Stomach (tissue), 19 donors: ENCODE measurements around the gene ACSBG1. TPM values are rescaled to one million over a fixed set of nuclear protein-coding genes. Genes with fewer than 3 reads are reported as not detected.

Experiments used
- DNase-seq, 2 donors: peaks; one replicate each; pipeline versions ENCODE4 v3.0.0 to v3.0.0-alpha.2; 2013 to 2019
- H3K27ac ChIP-seq, 5 donors: fragments of 200-600 bp in 4 of 5; sonication (generic) in 4 of 5; one replicate each; pipeline ENCODE4 v1.5.1; 2013 to 2019; ENCODE audit warnings: mild to moderate bottlenecking in 1 of 5, moderate library complexity in 1 of 5
- H3K27me3 ChIP-seq, 3 donors: fragments of 200-600 bp; sonication (generic); one replicate each; pipeline ENCODE4 v1.5.1; 2017 to 2019; ENCODE audit warnings: mixed run types in 1 of 3
- H3K36me3 ChIP-seq, 4 donors: fragments of 200-600 bp; sonication (generic); 1 replicate in 3 of 4; 2 replicates in 1 of 4; pipeline ENCODE4 v1.5.1; 2016 to 2019
- H3K4me1 ChIP-seq, 4 donors: fragments of 200-600 bp; sonication (generic); one replicate each; pipeline ENCODE4 v1.5.1; 2016 to 2019
- H3K4me3 ChIP-seq, 4 donors: fragments of 200-600 bp; sonication (generic) in 3 of 4; one replicate each; pipeline ENCODE4 v1.5.1; 2016 to 2019; ENCODE audit warnings: mild to moderate bottlenecking in 1 of 4
- H3K9me3 ChIP-seq, 4 donors: fragments of 200-600 bp; sonication (generic); one replicate each; pipeline ENCODE4 v1.5.1; 2016 to 2019
- EP300 ChIP-seq: sonication (generic); formaldehyde crosslinking; IDR thresholded peaks from one replicate; pipeline ENCODE4 v1.6.1; 2017; ENCODE audit warnings: antibody characterized with exemption
- POLR2A ChIP-seq, 4 donors: fragments of 450-650 bp; IDR thresholded peaks; one replicate each; pipeline ENCODE4 v1.6.1; 2016; ENCODE audit warnings: antibody characterized with exemption in 4 of 4, control low read depth in 2 of 4, mild to moderate bottlenecking in 1 of 4, moderate library complexity in 1 of 4
- POLR2AphosphoS5 ChIP-seq, 3 donors: sonication (generic); formaldehyde crosslinking; IDR thresholded peaks; one replicate each; pipeline ENCODE4 v1.6.1; 2016; ENCODE audit warnings: antibody characterized with exemption in 3 of 3
- WGBS, 5 donors: extraction: QIAGEN DNeasy Blood & Tissue Kit in 3 of 5; methylation state at CpG; one replicate each; pipeline versions ENCODE4 v1.1.5 to v1.1.7; 2013 to 2018; 5-methylcytosine and 5-hydroxymethylcytosine counted together
- intact Hi-C: fragments of 100-400 bp; cut with DNase I; formaldehyde crosslinking; loops from one replicate; pipeline ENCODE4 v1.15.1; 2023; ENCODE audit warnings: low total_unique reads
- long read RNA-seq, 10 donors: transcript quantifications; one replicate each; lab custom pipeline, GENCODE V29; 2026
- polyA plus RNA-seq, 3 donors: library from polyadenylated mRNA; stranded (reverse); fragments of 200-250 nt; gene quantifications; one replicate each; pipeline ENCODE4 v1.2.3, GENCODE V29; 2013
- total RNA-seq, 5 donors: library from RNA; depleted of rRNA; stranded (reverse); fragments of >200 nt; gene quantifications; one replicate each; pipeline versions ENCODE4 v1.1.0 to v1.2.3, GENCODE V29; 2014 to 2016
- TF ChIP-seq, protein P1 (sequence below), 7 experiments: fragments of 450-650 bp in 4 of 7; fragments of 200-600 bp in 3 of 7; sonication (generic) in 3 of 7; IDR thresholded peaks; one replicate each; pipeline ENCODE4 v1.5.1; 2016 to 2019; ENCODE audit warnings: antibody characterized with exemption in 7 of 7, control low read depth in 2 of 7, mild to moderate bottlenecking in 1 of 7
- donor health status: healthy with polysubstance abuse.
- donor health status: Bipolar disorder and iron deficiency.
- donor health status: healthy.

Gene ACSBG1, protein sequence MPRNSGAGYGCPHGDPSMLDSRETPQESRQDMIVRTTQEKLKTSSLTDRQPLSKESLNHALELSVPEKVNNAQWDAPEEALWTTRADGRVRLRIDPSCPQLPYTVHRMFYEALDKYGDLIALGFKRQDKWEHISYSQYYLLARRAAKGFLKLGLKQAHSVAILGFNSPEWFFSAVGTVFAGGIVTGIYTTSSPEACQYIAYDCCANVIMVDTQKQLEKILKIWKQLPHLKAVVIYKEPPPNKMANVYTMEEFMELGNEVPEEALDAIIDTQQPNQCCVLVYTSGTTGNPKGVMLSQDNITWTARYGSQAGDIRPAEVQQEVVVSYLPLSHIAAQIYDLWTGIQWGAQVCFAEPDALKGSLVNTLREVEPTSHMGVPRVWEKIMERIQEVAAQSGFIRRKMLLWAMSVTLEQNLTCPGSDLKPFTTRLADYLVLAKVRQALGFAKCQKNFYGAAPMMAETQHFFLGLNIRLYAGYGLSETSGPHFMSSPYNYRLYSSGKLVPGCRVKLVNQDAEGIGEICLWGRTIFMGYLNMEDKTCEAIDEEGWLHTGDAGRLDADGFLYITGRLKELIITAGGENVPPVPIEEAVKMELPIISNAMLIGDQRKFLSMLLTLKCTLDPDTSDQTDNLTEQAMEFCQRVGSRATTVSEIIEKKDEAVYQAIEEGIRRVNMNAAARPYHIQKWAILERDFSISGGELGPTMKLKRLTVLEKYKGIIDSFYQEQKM
- total RNA-seq (1 to 10 TPM in 1 of 5 donors, under 1 TPM in 1, not detected in 3; under 0.01 to 1.5 TPM), polyA plus RNA-seq (under 1 TPM; 0.12 to 0.30 (median 0.15) TPM)
- long read RNA-seq, donor 1: 0 reads
- long read RNA-seq, donor 2: 0 reads
- long read RNA-seq, donor 3: 0 reads
- long read RNA-seq, donor 4: 0 reads
- long read RNA-seq, donor 5: 0 reads
- long read RNA-seq, donor 6, partial matches to known transcripts: 7 of 22 reads
- long read RNA-seq, donor 6, other reads (novel, unspliced or antisense): 15 of 22 reads
- long read RNA-seq, donor 7: 0 reads
- long read RNA-seq, donor 8: 0 reads
- long read RNA-seq, donor 9: 0 reads
- long read RNA-seq, donor 10: 0 reads

DNA sequence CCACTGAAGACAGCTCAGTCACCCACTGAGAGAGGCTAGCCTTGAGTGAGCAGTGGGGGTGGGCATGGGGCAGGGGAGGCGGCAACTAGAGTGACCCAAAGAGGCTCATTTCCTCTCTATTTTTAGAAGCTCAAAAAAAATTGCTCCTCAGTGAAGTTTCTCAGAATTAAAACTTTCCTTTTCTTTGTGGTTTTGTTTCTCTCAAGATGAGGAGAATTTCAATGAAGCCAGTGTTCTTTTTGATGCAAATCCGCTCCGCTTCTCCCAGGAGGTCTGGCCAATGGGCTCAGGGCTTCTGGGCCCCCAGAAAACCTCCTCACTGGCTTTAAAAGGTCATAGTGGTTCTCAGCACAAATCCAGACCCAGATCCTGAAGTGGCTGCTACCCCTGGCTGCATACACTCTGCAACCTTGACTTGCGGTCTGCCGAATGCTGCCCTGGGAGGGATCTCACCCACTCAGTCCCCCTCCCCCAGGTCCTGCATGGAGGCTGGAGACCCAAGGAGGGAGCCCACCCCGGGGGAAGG is at the start of gene ACSBG1:
Gene ACSBG1 (minus strand): TSS at position 51 of the 526 bp plus-strand sequence. CDS start 64 bp downstream, outside the sequence.
- Histone ChIP-seq H3K4me3 (no peak within 1 kb of the TSS), H3K27me3 (peaks cover 0 to 8% (median 3%) of the 10 kb centered on the region in 3 donors), H3K9me3 (no peaks in the 10 kb centered on the region), H3K4me1 (no peaks in the 10 kb centered on the region), H3K36me3 (no peaks in the 10 kb centered on the region), H3K27ac (no peak within 1 kb of the TSS)
- TF ChIP-seq POLR2AphosphoS5 (IDR thresholded peaks at IDR 0.05) (no peak), EP300 (no peak), POLR2A (IDR thresholded peaks at IDR 0.05) (no peak)
- TF ChIP-seq, protein P1, sequence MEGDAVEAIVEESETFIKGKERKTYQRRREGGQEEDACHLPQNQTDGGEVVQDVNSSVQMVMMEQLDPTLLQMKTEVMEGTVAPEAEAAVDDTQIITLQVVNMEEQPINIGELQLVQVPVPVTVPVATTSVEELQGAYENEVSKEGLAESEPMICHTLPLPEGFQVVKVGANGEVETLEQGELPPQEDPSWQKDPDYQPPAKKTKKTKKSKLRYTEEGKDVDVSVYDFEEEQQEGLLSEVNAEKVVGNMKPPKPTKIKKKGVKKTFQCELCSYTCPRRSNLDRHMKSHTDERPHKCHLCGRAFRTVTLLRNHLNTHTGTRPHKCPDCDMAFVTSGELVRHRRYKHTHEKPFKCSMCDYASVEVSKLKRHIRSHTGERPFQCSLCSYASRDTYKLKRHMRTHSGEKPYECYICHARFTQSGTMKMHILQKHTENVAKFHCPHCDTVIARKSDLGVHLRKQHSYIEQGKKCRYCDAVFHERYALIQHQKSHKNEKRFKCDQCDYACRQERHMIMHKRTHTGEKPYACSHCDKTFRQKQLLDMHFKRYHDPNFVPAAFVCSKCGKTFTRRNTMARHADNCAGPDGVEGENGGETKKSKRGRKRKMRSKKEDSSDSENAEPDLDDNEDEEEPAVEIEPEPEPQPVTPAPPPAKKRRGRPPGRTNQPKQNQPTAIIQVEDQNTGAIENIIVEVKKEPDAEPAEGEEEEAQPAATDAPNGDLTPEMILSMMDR (IDR thresholded peaks at IDR 0.05): no peak
- WGBS, 5 donors: 67 to 77% (median 69%) methylated on average over 6 of the region's 6 CpGs
- DNase-seq: no peak
- intact Hi-C loops: no loop called here

DNA sequence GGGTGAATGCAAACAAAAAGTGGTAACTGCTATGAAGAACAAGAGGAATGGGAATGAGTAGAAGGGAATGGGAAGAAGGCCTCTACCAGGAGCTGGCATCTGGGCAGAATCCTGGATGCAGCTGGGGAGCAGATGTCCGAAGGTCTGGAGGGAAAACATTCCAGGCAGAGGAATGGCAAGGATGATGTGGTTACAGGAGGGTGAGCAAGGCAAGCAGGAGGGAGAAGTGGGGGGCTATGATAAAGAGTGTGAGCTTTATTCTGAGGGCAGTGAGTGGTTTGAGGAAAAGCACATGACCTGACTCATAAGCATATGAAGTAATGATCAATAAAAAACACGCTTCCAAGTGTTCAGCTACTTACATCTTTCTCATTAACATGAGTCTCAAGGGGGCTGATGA is 48.0 kb upstream of the ACSBG1 start:
- TF ChIP-seq, protein P1 (IDR thresholded peaks at IDR 0.05): no peak
- TF ChIP-seq POLR2AphosphoS5 (IDR thresholded peaks at IDR 0.05) (no peak), EP300 (no peak), POLR2A (IDR thresholded peaks at IDR 0.05) (no peak)
- Histone ChIP-seq H3K27ac (no peak overlapping the region), H3K4me3 (no peak overlapping the region), H3K27me3 (no peaks in the 10 kb centered on the region), H3K4me1 (no peaks in the 10 kb centered on the region), H3K9me3 (no peaks in the 10 kb centered on the region), H3K36me3 (peaks cover 46 to 99% (median 97%) of the 10 kb centered on the region in 4 donors)
- 83 to 93% (median 87%) methylated on average over 2 of the region's 2 CpGs for WGBS, 5 donors
- no peak for DNase-seq
- intact Hi-C loops: no loop called here

DNA sequence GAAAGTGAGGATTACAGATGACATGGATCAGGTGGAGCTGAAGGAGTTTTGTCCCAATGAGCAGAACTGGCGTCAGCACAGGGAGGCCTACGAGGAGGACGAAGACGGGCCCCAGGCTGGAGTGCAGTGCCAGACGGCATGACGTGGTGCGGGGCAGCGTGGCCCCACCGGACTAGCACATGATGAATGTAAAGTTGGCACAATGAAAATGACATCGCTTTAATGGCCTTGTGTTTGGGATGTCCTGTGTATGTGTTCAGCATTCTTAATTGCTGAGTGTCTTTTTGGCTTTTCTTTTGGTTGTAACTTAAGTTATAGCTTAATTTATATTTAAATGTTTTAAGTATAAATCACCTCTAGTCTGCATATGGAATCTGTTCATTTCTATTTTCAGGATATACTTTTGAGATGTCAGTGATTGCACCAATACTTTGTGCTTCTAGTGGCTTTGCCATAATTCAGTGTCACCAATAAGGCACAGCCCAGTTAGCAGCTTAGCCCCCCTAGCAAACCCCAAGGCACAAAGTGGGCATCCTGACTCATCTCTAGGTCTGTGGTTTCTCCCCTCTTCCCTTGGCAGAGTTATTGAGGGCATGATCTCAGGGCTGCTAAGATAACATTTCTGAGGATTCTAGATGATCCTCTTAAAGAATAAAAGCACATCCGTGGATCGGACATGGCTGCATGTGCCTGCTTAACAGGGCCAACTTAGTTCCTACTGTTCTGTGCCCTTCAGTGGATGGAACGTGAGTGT is 46.1 kb upstream of the ACSBG1 start:
- Histone ChIP-seq H3K4me3 (no peak overlapping the region), H3K9me3 (no peaks in the 10 kb centered on the region), H3K4me1 (no peaks in the 10 kb centered on the region), H3K27me3 (no peaks in the 10 kb centered on the region), H3K27ac (no peak overlapping the region), H3K36me3 (peaks cover 40 to 98% (median 94%) of the 10 kb centered on the region in 4 donors)
- DNase-seq: no peak
- TF ChIP-seq, protein P1 (IDR thresholded peaks at IDR 0.05): no peak
- TF ChIP-seq EP300 (no peak), POLR2AphosphoS5 (IDR thresholded peaks at IDR 0.05) (no peak), POLR2A (IDR thresholded peaks at IDR 0.05) (no peak)
- WGBS, 5 donors: 90 to 94% (median 92%) methylated on average over 13 of the region's 13 CpGs
- intact Hi-C loops: no loop called here
